ENCODE data around the gene AMPD1. TPM values are rescaled to one million over a fixed set of nuclear protein-coding genes. Genes with fewer than 3 reads are reported as not detected.

AMPD1 gene
- total RNA-seq, 1 donor from 2014 or later, result 40.7 TPM

Small RNAs within 50 kb of the gene (small RNA-seq; reads per million reads assigned to genes)
- gene RN7SL432P (not detected), gene RNY1P13 (0.19 reads per million)

Other genes starting within 250 kb of the AMPD1 start
- 21.4 TPM for gene TRIM33, start 184.3 kb downstream of the AMPD1 start, total RNA-seq
- gene BCAS2, start 113.9 kb downstream of the AMPD1 start, total RNA-seq, result 11.0 TPM
- gene DENND2C, start 25.5 kb downstream of the AMPD1 start, total RNA-seq, result 7.8 TPM
- gene NRAS, start 21.2 kb upstream of the AMPD1 start, total RNA-seq, result 31.8 TPM
- 657 TPM for gene CSDE1, start 62.4 kb upstream of the AMPD1 start, total RNA-seq
- 27.7 TPM for gene SIKE1, start 85.1 kb upstream of the AMPD1 start, total RNA-seq
- gene SYCP1, start 159.3 kb upstream of the AMPD1 start, total RNA-seq, result not detected